IMR-90 (cell line): ENCODE data around the gene ADGRF3. TPM values are rescaled to one million over a fixed set of nuclear protein-coding genes. Genes with fewer than 3 reads are reported as not detected.
"Not testable (repeated sequence)": the region's sequence is repeated elsewhere in the genome, so short reads cannot be mapped to it uniquely, and the experiment has no call there.

ENCODE experiments used
- ATAC-seq: fragments of 200-7000 bp; cut with Tn5 transposase; 2 replicates; pipeline ENCODE4 v1.9.1; 2020; ENCODE audit warnings: low read depth, mild to moderate bottlenecking, moderate library complexity
- BruUV-seq: library from RNA; stranded (reverse); fragments of 400-500 nt; replicated peaks from 2 replicates; lab custom pipeline; 2021; lab: Mats Ljungman, UMichigan
- CTCF ChIA-PET: fragments of 300-600 bp; formaldehyde crosslinking; extraction: SDS; loops from one replicate; lab custom pipeline; 2021; ENCODE audit warnings: antibody characterized with exemption; lab: Yijun Ruan, JAX
- POLR2A ChIA-PET: fragments of 300-600 bp; sonication (Branson Sonifier 250); formaldehyde crosslinking; loops from one replicate; lab custom pipeline; 2022; ENCODE audit warnings: antibody characterized with exemption; ENCODE audit not compliant: unreplicated experiment; lab: Charles Lee
- DNase-seq: peaks from one replicate; pipeline ENCODE4 v3.0.0; 2013
- H2AFZ ChIP-seq: replicated peaks from 2 replicates; pipeline ENCODE3; 2013; ENCODE audit warnings: low read length, mild to moderate bottlenecking; ENCODE audit not compliant: poor library complexity
- H2AK5ac ChIP-seq: 2 replicates; pipeline ENCODE4 v1.6.1; 2013; ENCODE audit warnings: low read depth, low read length, inconsistent platforms
- H2AK9ac ChIP-seq: replicated peaks from 2 replicates; pipeline ENCODE3; 2013; ENCODE audit warnings: mild to moderate bottlenecking, low read depth, low read length, moderate library complexity; ENCODE audit not compliant: poor library complexity
- H2BK120ac ChIP-seq: 2 replicates; pipeline ENCODE4 v1.6.1; 2013; ENCODE audit warnings: low read depth, low read length, inconsistent platforms
- H2BK15ac ChIP-seq: 3 replicates; pipeline ENCODE4 v1.6.1; 2013; ENCODE audit warnings: low read depth, low read length, inconsistent platforms
- H2BK20ac ChIP-seq: 2 replicates; pipeline ENCODE4 v1.6.1; 2013; ENCODE audit warnings: low read depth, mild to moderate bottlenecking, inconsistent platforms, low read length, moderate library complexity
- H2BK5ac ChIP-seq: 2 replicates; pipeline ENCODE4 v1.6.1; 2013; ENCODE audit warnings: mild to moderate bottlenecking, low read depth, low read length, inconsistent platforms; ENCODE audit not compliant: poor library complexity, severe bottlenecking
- H3K14ac ChIP-seq: replicated peaks from 2 replicates; pipeline ENCODE4 v1.6.1; 2013; ENCODE audit warnings: low read depth, low read length, inconsistent platforms
- H3K18ac ChIP-seq: 2 replicates; pipeline ENCODE4 v1.6.1; 2013; ENCODE audit warnings: low read depth, low read length, control low read depth
- H3K23ac ChIP-seq: 2 replicates; pipeline ENCODE4 v1.6.1; 2013; ENCODE audit warnings: low read depth, low read length, inconsistent platforms
- H3K27ac ChIP-seq: 2 replicates; pipeline ENCODE4 v1.5.1; 2013; ENCODE audit warnings: mild to moderate bottlenecking, control low read depth, low read length; ENCODE audit not compliant: insufficient read depth
- H3K27me3 ChIP-seq: 2 replicates; pipeline ENCODE4 v1.6.1; 2013; ENCODE audit warnings: low read length; ENCODE audit not compliant: control insufficient read depth, insufficient read depth
- H3K36me3 ChIP-seq: 2 replicates; pipeline ENCODE4 v1.6.1; 2013; ENCODE audit warnings: low read length, mixed read lengths; ENCODE audit not compliant: control insufficient read depth, insufficient read depth
- H3K4ac ChIP-seq: 2 replicates; pipeline ENCODE4 v1.6.1; 2013; ENCODE audit warnings: low read depth, low read length, inconsistent platforms
- H3K4me1 ChIP-seq: 2 replicates; pipeline ENCODE4 v1.6.1; 2013; ENCODE audit warnings: low read length, mixed read lengths; ENCODE audit not compliant: control insufficient read depth, insufficient read depth
- H3K4me2 ChIP-seq: 2 replicates; pipeline ENCODE4 v1.6.1; 2013; ENCODE audit warnings: low read depth, mild to moderate bottlenecking, control low read depth, low read length, moderate library complexity
- H3K4me3 ChIP-seq: 2 replicates; pipeline ENCODE4 v1.5.1; 2013; ENCODE audit warnings: low read depth, mild to moderate bottlenecking, control low read depth, low read length, moderate library complexity; ENCODE audit not compliant: insufficient read depth
- H3K56ac ChIP-seq: 2 replicates; pipeline ENCODE4 v1.6.1; 2013; ENCODE audit warnings: low read length, inconsistent platforms; ENCODE audit not compliant: insufficient read depth; ENCODE audit errors: extremely low read depth
- H3K79me1 ChIP-seq, 2 experiments: 2 replicates each; pipeline ENCODE4 v1.6.1; 2013; ENCODE audit warnings: low read length in 2 of 2, inconsistent platforms in 1 of 2, low read depth in 1 of 2
- H3K9ac ChIP-seq: 2 replicates; pipeline ENCODE4 v1.6.1; 2013; ENCODE audit warnings: low read depth, low read length, control low read depth
- H3K9me1 ChIP-seq: 2 replicates; pipeline ENCODE4 v1.6.1; 2013; ENCODE audit warnings: low read length, inconsistent platforms; ENCODE audit not compliant: insufficient read depth
- H3K9me3 ChIP-seq: 2 replicates; pipeline ENCODE4 v1.6.1; 2013; ENCODE audit warnings: low read length; ENCODE audit not compliant: control insufficient read depth, insufficient read depth
- H4K20me1 ChIP-seq: 2 replicates; pipeline ENCODE4 v1.6.1; 2013; ENCODE audit warnings: low read length, inconsistent platforms; ENCODE audit not compliant: insufficient read depth
- H4K5ac ChIP-seq: 2 replicates; pipeline ENCODE4 v1.6.1; 2013; ENCODE audit warnings: mild to moderate bottlenecking, low read depth, low read length, control low read depth
- H4K8ac ChIP-seq, 2 experiments: 2 replicates each; pipeline ENCODE4 v1.6.1; 2013; ENCODE audit warnings: low read depth in 2 of 2, low read length in 2 of 2, control low read depth in 1 of 2, inconsistent platforms in 1 of 2
- H4K91ac ChIP-seq: 2 replicates; pipeline ENCODE4 v1.6.1; 2013; ENCODE audit warnings: low read depth, low read length, inconsistent platforms; ENCODE audit not compliant: insufficient read depth
- WGBS, 2 experiments: methylation state at CpG; one replicate each; pipeline versions ENCODE4 v1.1.5 to v1.1.7; 2013; ENCODE audit warnings: missing lambda C conversion rate in 2 of 2; ENCODE audit not compliant: insufficient read length in 1 of 2; ENCODE audit errors: extremely low coverage in 2 of 2; 5-methylcytosine and 5-hydroxymethylcytosine counted together
- dilution Hi-C: fragments of 300-500 bp; cut with HindIII; formaldehyde crosslinking; loops from one replicate; pipeline ENCODE4 v1.14.3; 2018; ENCODE audit warnings: low sequenced_read_pairs; ENCODE audit not compliant: unreplicated experiment
- in situ Hi-C: fragments of 300-500 bp; cut with MboI; formaldehyde crosslinking; loops from 3 replicates; pipeline ENCODE4 v1.14.3; 2019; ENCODE audit warnings: low sequenced_read_pairs, inconsistent platforms, mixed read lengths
- intact Hi-C: fragments of 100-400 bp; cut with micrococcal nuclease; formaldehyde crosslinking; loops from 2 replicates; pipeline ENCODE4 v1.10.0; 2022
- polyA plus RNA-seq, 3 experiments: library from polyadenylated mRNA; depleted of rRNA; stranded (reverse); fragments of >200 nt; gene quantifications; 2 replicates each; pipeline ENCODE4 v1.2.3, GENCODE V29; 2012; ENCODE audit warnings: low replicate concordance in 1 of 3
- total RNA-seq: library from RNA; depleted of rRNA; stranded (reverse); fragments of >200 nt; gene quantifications from 2 replicates; pipeline ENCODE4 v1.2.3, GENCODE V29; 2012

ADGRF3 gene
- total and polyA plus RNA-seq, 2 of the 4 experiments (the other 2 are of a cell fraction) = 0.15 TPM; not detected in 1

DNA sequence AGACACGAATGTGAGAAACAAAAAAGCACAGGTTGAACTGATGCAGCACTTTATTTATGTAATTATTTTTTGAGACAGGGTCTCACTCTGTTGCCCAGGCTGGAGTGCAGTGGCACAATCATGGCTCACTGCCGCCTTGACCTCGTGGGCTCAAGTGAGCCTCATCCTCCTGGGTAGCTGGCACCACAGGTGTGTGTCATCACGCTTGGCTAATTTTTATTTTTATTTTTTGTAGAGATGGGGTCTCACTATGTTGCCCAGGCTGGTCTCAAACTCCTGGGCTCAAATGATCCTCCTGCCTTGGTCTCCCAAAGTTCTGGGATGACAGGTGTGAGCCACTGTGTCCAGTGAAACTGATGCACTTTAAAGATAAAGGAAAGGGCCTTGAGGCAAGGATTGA is 17.5 kb downstream of the ADGRF3 start:
- in situ Hi-C loops = loop anchor here (25.0 kb wide), 1 partner anchor 367 kb away; no protein-coding TSS in a partner anchor
- H3K4me3 ChIP-seq, H2AFZ ChIP-seq, H4K8ac ChIP-seq, DNase-seq, H3K9ac ChIP-seq, H3K9me3 ChIP-seq, CTCF ChIA-PET, H2BK15ac ChIP-seq, H3K56ac ChIP-seq, H3K4ac ChIP-seq, H2BK5ac ChIP-seq, H2AK5ac ChIP-seq, H3K27me3 ChIP-seq, H4K20me1 ChIP-seq, H3K36me3 ChIP-seq, H3K14ac ChIP-seq, H3K18ac ChIP-seq, H3K79me1 ChIP-seq, H2BK120ac ChIP-seq, H3K9me1 ChIP-seq, H3K4me1 ChIP-seq, H2BK20ac ChIP-seq, H3K27ac ChIP-seq, POLR2A ChIA-PET, H2AK9ac ChIP-seq, H3K23ac ChIP-seq, dilution Hi-C loops, BruUV-seq, ATAC-seq, H4K91ac ChIP-seq, H4K5ac ChIP-seq, H3K4me2 ChIP-seq: not testable (repeated sequence)
- no CpG with 5 or more reads among the region's 4 CpGs for WGBS, 2 experiments
- intact Hi-C loops = loop anchor here (5.0 to 10.0 kb wide), 2 partner anchors 136 to 377 kb away; no protein-coding TSS in a partner anchor
